A673 (cell line): ENCODE data around the gene DNAJB6. TPM values are rescaled to one million over a fixed set of nuclear protein-coding genes. Genes with fewer than 3 reads are reported as not detected.

Source experiments
- BruUV-seq: library from RNA; stranded (reverse); fragments of 400-500 nt; replicated peaks from 2 replicates; lab custom pipeline; 2021; lab: Mats Ljungman, UMichigan
- CTCF ChIA-PET: fragments of 300-600 bp; sonication (Branson Sonifier 250); formaldehyde crosslinking; loops from one replicate; lab custom pipeline; 2022; ENCODE audit warnings: antibody characterized with exemption; lab: Charles Lee
- POLR2A ChIA-PET: fragments of 300-600 bp; sonication (Branson Sonifier 250); formaldehyde crosslinking; loops from one replicate; lab custom pipeline; 2022; ENCODE audit warnings: antibody characterized with exemption; ENCODE audit not compliant: low non-redundant PET; lab: Charles Lee
- DNase-seq: peaks from one replicate; pipeline ENCODE4 v3.0.0-alpha.2; 2015; ENCODE audit warnings: low spot score
- H3K27ac ChIP-seq: fragments of 200-600 bp; sonication (generic); 2 replicates; pipeline ENCODE4 v1.5.1; 2016; ENCODE audit warnings: mixed run types, low read depth, mild to moderate bottlenecking, mixed read lengths, antibody characterized with exemption, low read length; ENCODE audit not compliant: poor library complexity, severe bottlenecking
- H3K27me3 ChIP-seq: fragments of 200-600 bp; sonication (generic); replicated peaks from 2 replicates; pipeline ENCODE4 v1.6.1; 2017; ENCODE audit warnings: mixed run types, low read depth, mild to moderate bottlenecking, mixed read lengths, antibody characterized with exemption, low read length; ENCODE audit not compliant: insufficient read depth, poor library complexity
- H3K36me3 ChIP-seq: fragments of 200-600 bp; sonication (generic); 2 replicates; pipeline ENCODE4 v1.6.1; 2016; ENCODE audit warnings: mixed run types, mild to moderate bottlenecking, mixed read lengths, antibody characterized with exemption, low read length; ENCODE audit not compliant: insufficient read depth, poor library complexity, severe bottlenecking
- H3K4me1 ChIP-seq: fragments of 200-600 bp; sonication (generic); 2 replicates; pipeline ENCODE4 v1.6.1; 2017; ENCODE audit warnings: mixed run types, mild to moderate bottlenecking, mixed read lengths, antibody characterized with exemption, low read length; ENCODE audit not compliant: insufficient read depth, poor library complexity, severe bottlenecking
- H3K4me3 ChIP-seq: fragments of 200-600 bp; sonication (generic); 2 replicates; pipeline ENCODE4 v1.5.1; 2016; ENCODE audit warnings: low read depth, mixed run types, mild to moderate bottlenecking, mixed read lengths, low read length; ENCODE audit not compliant: poor library complexity, severe bottlenecking
- H3K9me3 ChIP-seq: fragments of 200-600 bp; sonication (generic); 2 replicates; pipeline ENCODE4 v1.6.1; 2016; ENCODE audit warnings: mixed run types, low read depth, mild to moderate bottlenecking, mixed read lengths, antibody characterized with exemption, low read length; ENCODE audit not compliant: poor library complexity, severe bottlenecking
- CTCF ChIP-seq: fragments of 300-800, 200-600 bp; sonication (generic); conservative IDR thresholded peaks from 2 replicates; pipeline ENCODE4 v1.5.1; 2017; ENCODE audit warnings: low read depth, mild to moderate bottlenecking, antibody characterized with exemption, low read length, moderate library complexity, mixed read lengths
- EZH2 ChIP-seq: fragments of 200-600 bp; sonication (generic); IDR thresholded peaks from 2 replicates; pipeline ENCODE4 v1.6.1; 2017; ENCODE audit warnings: borderline replicate concordance, low read depth, mild to moderate bottlenecking, mixed read lengths, antibody characterized with exemption, low read length; ENCODE audit not compliant: poor library complexity, severe bottlenecking
- intact Hi-C: fragments of 100-400 bp; cut with micrococcal nuclease; formaldehyde crosslinking; loops from one replicate; pipeline ENCODE4 v1.10.0; 2022; ENCODE audit not compliant: unreplicated experiment
- total RNA-seq: library from RNA; stranded (reverse); gene quantifications from 2 replicates; pipeline ENCODE4 v1.2.3, GENCODE V29; 2021

The DNAJB6 gene
- total RNA-seq, 1 experiment from 2014 or later = 146 TPM

GRCh38 chr7:157412021-157412443 lies 75.2 kb downstream of the DNAJB6 start:
- no peak overlapping the region for H3K4me3 ChIP-seq

GRCh38 chr7:157412491-157413180 lies 75.8 kb downstream of the DNAJB6 start:
- H3K4me1 ChIP-seq = no peaks in the 10 kb centered on the region
- no peaks in the 10 kb centered on the region for H3K27me3 ChIP-seq
- H3K4me3 ChIP-seq = no peak overlapping the region
- H3K27ac ChIP-seq = no peak overlapping the region
- H3K9me3 ChIP-seq = no peaks in the 10 kb centered on the region
- DNase-seq = no peak
- POLR2A ChIA-PET = no interaction called here
- intact Hi-C loops = no loop called here
- no peak for TF ChIP-seq CTCF
- no peak for TF ChIP-seq EZH2
- no TSS peak for BruUV-seq
- CTCF ChIA-PET = no interaction called here
- H3K36me3 ChIP-seq = peaks cover 3% of the 10 kb centered on the region

More at GRCh38 chr7:157412021-157412443, 75.2 kb downstream of the DNAJB6 start:
- H3K27me3 ChIP-seq = no peaks in the 10 kb centered on the region
- POLR2A ChIA-PET = no interaction called here
- intact Hi-C loops = no loop called here
- H3K4me1 ChIP-seq = no peaks in the 10 kb centered on the region
- no peaks in the 10 kb centered on the region for H3K9me3 ChIP-seq
- BruUV-seq = no TSS peak
- no peak for DNase-seq
- CTCF ChIA-PET = no interaction called here
- TF ChIP-seq EZH2 (no peak), CTCF (no peak)
- no peak overlapping the region for H3K27ac ChIP-seq
- H3K36me3 ChIP-seq = peaks cover 3% of the 10 kb centered on the region

GRCh38 chr7:157413881-157414701 lies 77.3 kb downstream of the DNAJB6 start:
- BruUV-seq = no TSS peak
- intact Hi-C loops = no loop called here
- Histone ChIP-seq H3K27ac (no peak overlapping the region), H3K9me3 (no peaks in the 10 kb centered on the region), H3K27me3 (no peaks in the 10 kb centered on the region), H3K36me3 (peaks cover 3% of the 10 kb centered on the region), H3K4me3 (no peak overlapping the region), H3K4me1 (no peaks in the 10 kb centered on the region)
- TF ChIP-seq CTCF (no peak), EZH2 (no peak)
- DNase-seq = no peak
- POLR2A ChIA-PET = no interaction called here
- CTCF ChIA-PET = no interaction called here
